Activated CD8-positive, alpha-beta T cell treated with anti-CD3 and anti-CD28 coated beads, Interleukin-2, amount 10 ng/mL, durations not matched to agents 7 days and 5 days (primary cell): ENCODE measurements around the gene COLQ. TPM values are rescaled to one million over a fixed set of nuclear protein-coding genes. Genes with fewer than 3 reads are reported as not detected.

Source experiments
- ATAC-seq: fragments of 150-1000 bp; cut with Tn5 transposase; one replicate; pipeline ENCODE4 v1.10.0; 2021; ENCODE audit warnings: moderate library complexity
- CTCF ChIA-PET: fragments of 350-600 bp; sonication (Branson Sonifier 250); formaldehyde crosslinking; loops from one replicate; lab custom pipeline; 2021; ENCODE audit warnings: antibody characterized with exemption; lab: Charles Lee
- POLR2A ChIA-PET: fragments of 350-600 bp; sonication (Branson Sonifier 250); formaldehyde crosslinking; loops from one replicate; lab custom pipeline; 2021; ENCODE audit warnings: antibody characterized with exemption; lab: Charles Lee
- DNase-seq: peaks from one replicate; pipeline ENCODE4 v3.0.0-alpha.2; 2020
- H3K27ac Mint-ChIP-seq: one replicate; pipeline ENCODE4 v1.8.0; 2021; ENCODE audit warnings: mild to moderate bottlenecking, mixed read lengths
- H3K27me3 Mint-ChIP-seq: one replicate; pipeline ENCODE4 v1.8.0; 2021; ENCODE audit warnings: low read depth, mixed read lengths
- H3K36me3 Mint-ChIP-seq: one replicate; pipeline ENCODE4 v1.8.0; 2021; ENCODE audit warnings: low read depth, mixed read lengths
- H3K4me1 Mint-ChIP-seq: one replicate; pipeline ENCODE4 v1.8.0; 2021; ENCODE audit warnings: low read depth, mixed read lengths
- H3K4me3 Mint-ChIP-seq: one replicate; pipeline ENCODE4 v1.8.0; 2021; ENCODE audit warnings: mild to moderate bottlenecking, mixed read lengths
- H3K9me3 Mint-ChIP-seq: one replicate; pipeline ENCODE4 v1.8.0; 2022; ENCODE audit warnings: mixed read lengths; ENCODE audit not compliant: insufficient read depth
- total RNA-seq, 2 experiments: library from RNA; stranded (reverse); gene quantifications; one replicate each; pipeline ENCODE4 v1.2.3, GENCODE V29; 2021

Gene COLQ
- total RNA-seq, 2 experiments from 2014 or later = 5.3 to 6.0 TPM

- Mint-ChIP-seq H3K27me3 (no peaks in the 10 kb centered on the region), H3K9me3 (no peaks in the 10 kb centered on the region), H3K36me3 (peaks cover 2% of the 10 kb centered on the region), H3K4me3 (peak overlapping the region; percentile 67), H3K4me1 (peaks cover 26% of the 10 kb centered on the region), H3K27ac (peak overlapping the region; percentile 71)
- ChIA-PET CTCF (interaction anchor here (1.1 to 1.4 kb wide), 4 partner anchors 15 to 44 kb away, joined by 3 to 7 read pairs (median 5); no protein-coding TSS in a partner anchor), POLR2A (no interaction called here)
- DNase-seq = no peak
- ATAC-seq = peak; percentile 36
These were observed 518 bp downstream of the COLQ start for GRCh38 chr3:15520804-15521572.

DNA sequence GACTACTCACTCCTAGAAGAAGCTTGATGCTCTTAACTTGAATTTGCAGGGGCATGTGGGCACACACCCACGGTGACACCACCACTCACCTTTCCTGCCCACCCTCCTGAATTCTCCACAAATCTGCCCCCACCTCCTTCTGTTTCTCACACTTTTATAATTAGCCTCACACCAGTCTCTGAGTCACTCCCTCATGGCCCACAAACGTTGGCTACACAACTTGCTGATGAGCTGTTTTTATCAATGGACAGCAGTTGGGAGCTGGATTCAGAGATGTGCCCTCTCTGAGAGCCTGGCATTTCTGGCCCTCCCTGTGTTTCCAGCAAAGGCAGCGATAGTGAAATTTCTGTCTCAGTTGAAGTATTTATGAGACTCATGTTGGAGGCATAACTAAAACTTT, 1.3 kb downstream of the COLQ start:
- no peaks in the 10 kb centered on the region for H3K9me3 Mint-ChIP-seq
- CTCF ChIA-PET = interaction anchor here (1.3 to 1.6 kb wide), 2 partner anchors 16 to 252 kb away, joined by 4 to 7 read pairs; no protein-coding TSS in a partner anchor
- H3K4me1 Mint-ChIP-seq = peaks cover 26% of the 10 kb centered on the region
- no peaks in the 10 kb centered on the region for H3K27me3 Mint-ChIP-seq
- H3K4me3 Mint-ChIP-seq = peak overlapping the region; percentile 67
- POLR2A ChIA-PET = no interaction called here
- DNase-seq (no peak), ATAC-seq (no peak)
- H3K36me3 Mint-ChIP-seq = peaks cover 2% of the 10 kb centered on the region
- H3K27ac Mint-ChIP-seq = peak overlapping the region; percentile 18

DNA sequence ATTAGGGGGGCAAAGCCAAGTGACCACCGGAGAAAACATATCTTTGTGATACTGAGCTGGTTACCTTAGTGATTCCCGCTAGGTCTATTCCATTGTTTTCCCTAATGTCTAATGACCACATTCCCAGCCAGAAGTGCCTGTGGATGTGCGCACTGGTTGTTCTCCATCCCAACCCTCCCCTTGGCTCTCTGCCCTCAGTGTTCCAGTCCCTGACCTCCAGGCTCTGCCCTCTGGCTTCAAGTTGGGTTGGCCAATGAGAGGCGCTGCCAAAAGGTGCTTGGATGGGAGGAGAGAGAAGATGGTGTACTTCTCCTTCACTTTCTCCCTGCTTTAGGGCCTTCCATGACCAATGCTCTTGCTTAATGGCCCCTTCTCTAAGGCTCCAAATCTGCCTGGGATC, 2.4 kb downstream of the COLQ start:
- H3K27ac Mint-ChIP-seq = no peak overlapping the region
- H3K27me3 Mint-ChIP-seq = no peaks in the 10 kb centered on the region
- no peaks in the 10 kb centered on the region for H3K9me3 Mint-ChIP-seq
- CTCF ChIA-PET = interaction anchor here (1.6 kb wide), 1 partner anchor 251 kb away, joined by 4 read pairs; no protein-coding TSS in a partner anchor
- DNase-seq = no peak
- POLR2A ChIA-PET = no interaction called here
- ATAC-seq = no peak
- H3K4me3 Mint-ChIP-seq = no peak overlapping the region
- H3K36me3 Mint-ChIP-seq = peaks cover 2% of the 10 kb centered on the region
- peaks cover 26% of the 10 kb centered on the region for H3K4me1 Mint-ChIP-seq

DNA sequence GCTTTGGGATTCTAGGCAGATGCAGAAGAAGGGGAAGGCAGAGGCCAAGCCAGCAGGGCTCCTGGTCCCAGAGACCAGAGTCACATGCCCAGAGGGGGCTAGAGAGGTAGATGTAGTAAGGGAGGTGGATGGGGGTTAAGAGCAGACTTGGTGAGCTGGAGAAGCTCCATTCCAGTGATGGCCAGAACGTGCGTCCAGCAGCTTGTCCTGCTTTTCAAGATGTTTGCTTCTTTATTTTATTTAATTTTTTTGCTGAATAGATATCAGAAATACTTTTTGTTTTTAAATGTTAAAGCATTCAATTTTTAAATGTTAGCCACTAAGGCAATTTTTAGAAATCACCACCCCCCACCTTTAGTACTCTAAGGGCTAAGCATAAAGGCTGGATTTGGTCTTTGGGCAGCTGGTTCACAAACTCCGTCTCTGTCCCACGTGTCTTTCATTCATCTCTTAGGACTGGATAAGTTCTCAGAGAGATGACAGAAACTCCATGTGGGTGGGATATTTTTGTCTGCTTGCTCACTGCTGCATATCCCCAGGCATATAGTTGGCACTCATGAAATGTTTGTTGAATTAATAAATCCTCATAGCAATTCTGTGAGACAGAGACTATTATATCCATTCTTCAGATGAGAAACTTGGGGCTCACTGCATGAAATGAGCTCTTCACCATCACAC, 6.7 kb downstream of the COLQ start:
- Mint-ChIP-seq H3K4me3 (no peak overlapping the region), H3K9me3 (no peaks in the 10 kb centered on the region), H3K36me3 (no peaks in the 10 kb centered on the region), H3K27me3 (no peaks in the 10 kb centered on the region), H3K4me1 (peaks cover 8% of the 10 kb centered on the region), H3K27ac (no peak overlapping the region)
- POLR2A ChIA-PET = no interaction called here
- CTCF ChIA-PET = interaction anchor here (0.9 kb wide), 1 partner anchor 9 kb away, joined by 3 read pairs; no protein-coding TSS in a partner anchor
- ATAC-seq (no peak), DNase-seq (no peak)

DNA sequence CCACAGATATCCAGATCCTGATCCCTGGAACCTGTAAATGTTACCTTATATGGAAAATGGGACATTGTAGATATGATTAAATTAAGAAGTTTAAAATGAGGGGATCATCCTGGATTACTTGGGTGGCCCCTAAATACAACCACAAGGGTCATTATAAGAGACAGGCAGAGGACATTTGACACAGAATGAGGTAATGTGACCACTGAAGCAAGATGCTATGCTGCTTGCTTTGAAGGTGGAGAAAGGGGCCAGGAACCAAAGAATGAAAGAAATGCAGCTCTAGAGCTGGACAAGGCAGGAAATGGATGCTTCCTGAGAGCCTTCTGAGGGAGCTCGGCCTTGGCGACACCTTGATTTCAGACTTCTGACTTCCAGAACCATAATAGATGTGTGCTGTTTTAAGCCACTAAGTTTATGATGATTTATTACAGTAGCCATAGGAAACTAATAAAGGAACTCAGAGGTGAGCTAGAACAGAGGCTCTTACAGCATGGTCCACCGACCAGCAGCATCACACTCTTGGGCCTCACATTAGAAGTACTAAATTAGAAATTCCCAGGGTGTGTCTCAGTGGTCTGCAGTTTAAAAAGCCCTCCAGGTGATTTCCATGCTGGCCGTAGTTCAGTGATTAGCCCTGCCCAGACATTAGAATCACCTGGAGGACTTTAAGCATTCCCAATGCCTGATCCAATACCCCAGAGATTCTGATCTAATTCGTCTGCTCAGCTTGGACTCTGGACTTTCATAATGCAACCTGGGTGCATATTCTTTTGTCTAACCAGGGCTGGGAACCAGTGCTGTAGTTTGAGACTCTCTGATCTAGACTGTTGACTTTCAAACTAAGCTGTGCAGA, 7.5 kb downstream of the COLQ start:
- Mint-ChIP-seq H3K27ac (no peak overlapping the region), H3K36me3 (no peaks in the 10 kb centered on the region), H3K27me3 (no peaks in the 10 kb centered on the region), H3K4me3 (no peak overlapping the region), H3K9me3 (no peaks in the 10 kb centered on the region), H3K4me1 (peaks cover 6% of the 10 kb centered on the region)
- CTCF ChIA-PET = interaction anchor here (0.9 kb wide), 1 partner anchor 9 kb away, joined by 3 read pairs; no protein-coding TSS in a partner anchor
- DNase-seq (no peak), ATAC-seq (no peak)
- POLR2A ChIA-PET = no interaction called here

DNA sequence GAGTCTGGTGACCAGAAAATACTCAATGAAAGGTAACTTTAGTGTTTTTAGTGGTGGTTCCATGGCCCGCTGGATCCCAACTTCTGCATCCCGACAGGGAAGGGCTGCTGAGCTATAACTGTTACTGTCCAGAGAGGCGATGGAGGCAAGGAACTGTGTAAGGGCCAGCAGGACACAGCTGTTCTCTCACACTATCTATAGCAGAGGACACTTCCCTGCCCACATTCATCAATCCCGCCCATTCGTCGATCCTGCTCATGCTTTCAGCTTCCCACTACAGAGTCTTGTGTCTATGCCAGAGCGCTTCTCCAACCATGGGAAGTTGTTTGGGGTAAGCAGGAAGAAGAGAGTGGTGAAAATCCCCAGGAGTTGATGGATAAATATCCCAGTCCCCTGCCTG, 8.4 kb downstream of the COLQ start:
- Mint-ChIP-seq H3K36me3 (no peaks in the 10 kb centered on the region), H3K4me3 (no peak overlapping the region), H3K27me3 (no peaks in the 10 kb centered on the region), H3K4me1 (peaks cover 6% of the 10 kb centered on the region), H3K9me3 (no peaks in the 10 kb centered on the region), H3K27ac (no peak overlapping the region)
- POLR2A ChIA-PET = no interaction called here
- ATAC-seq = no peak
- DNase-seq = no peak
- CTCF ChIA-PET = no interaction called here

DNA sequence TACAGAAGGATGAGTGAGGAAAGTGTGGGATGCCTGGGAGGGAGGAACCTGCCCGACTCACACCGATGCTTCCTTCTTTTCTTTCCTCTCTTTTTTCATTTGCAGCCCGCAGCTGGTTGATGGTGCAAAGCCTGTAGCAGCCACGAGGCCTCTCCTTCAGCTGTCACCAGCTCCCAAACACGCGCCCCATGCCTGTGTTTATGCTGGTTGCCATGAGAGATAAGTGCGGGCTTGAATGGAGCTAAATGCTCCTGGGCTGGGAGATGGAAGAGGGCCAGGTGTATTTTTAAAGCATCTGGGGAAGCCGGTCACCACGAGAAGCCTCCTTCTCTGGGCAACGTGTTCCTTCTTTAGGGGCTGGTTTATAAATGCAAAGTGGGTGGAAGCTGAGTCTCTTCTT, 9.3 kb downstream of the COLQ start:
- Mint-ChIP-seq H3K36me3 (no peaks in the 10 kb centered on the region), H3K9me3 (no peaks in the 10 kb centered on the region), H3K27ac (no peak overlapping the region), H3K4me1 (peaks cover 6% of the 10 kb centered on the region), H3K27me3 (no peaks in the 10 kb centered on the region), H3K4me3 (no peak overlapping the region)
- no peak for ATAC-seq
- CTCF ChIA-PET = interaction anchor here (1.3 kb wide), 1 partner anchor 44 kb away, joined by 3 read pairs; no protein-coding TSS in a partner anchor
- DNase-seq = no peak
- POLR2A ChIA-PET = no interaction called here

DNA sequence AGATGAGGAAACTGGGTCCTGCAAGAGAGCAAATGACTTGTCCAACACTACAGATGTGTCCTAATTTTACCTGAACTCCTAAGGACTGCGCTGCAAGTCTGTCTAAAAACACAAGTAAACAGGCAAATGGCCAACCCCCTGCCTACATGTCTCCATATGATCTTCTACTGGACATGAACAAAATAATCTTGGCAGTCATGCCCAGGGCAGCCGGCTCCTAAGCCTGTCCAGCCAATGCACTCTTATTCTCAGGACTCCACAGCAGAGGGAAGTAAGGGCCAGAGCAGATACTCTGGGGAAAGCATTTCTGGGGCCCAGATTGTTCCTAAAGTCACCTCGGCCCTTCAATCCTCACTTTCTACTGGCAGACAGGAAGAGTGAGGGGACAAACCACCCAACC, 10.3 kb downstream of the COLQ start:
- no peak for DNase-seq
- ATAC-seq = no peak
- no peak overlapping the region for H3K27ac Mint-ChIP-seq
- CTCF ChIA-PET = no interaction called here
- POLR2A ChIA-PET = no interaction called here
- peaks cover 6% of the 10 kb centered on the region for H3K4me1 Mint-ChIP-seq
- no peaks in the 10 kb centered on the region for H3K36me3 Mint-ChIP-seq
- no peaks in the 10 kb centered on the region for H3K9me3 Mint-ChIP-seq
- no peaks in the 10 kb centered on the region for H3K27me3 Mint-ChIP-seq
- H3K4me3 Mint-ChIP-seq = no peak overlapping the region

GRCh38 chr3:15510493-15510892, 11.0 kb downstream of the COLQ start:
- no peaks in the 10 kb centered on the region for H3K36me3 Mint-ChIP-seq
- POLR2A ChIA-PET = no interaction called here
- no peak overlapping the region for H3K27ac Mint-ChIP-seq

DNA sequence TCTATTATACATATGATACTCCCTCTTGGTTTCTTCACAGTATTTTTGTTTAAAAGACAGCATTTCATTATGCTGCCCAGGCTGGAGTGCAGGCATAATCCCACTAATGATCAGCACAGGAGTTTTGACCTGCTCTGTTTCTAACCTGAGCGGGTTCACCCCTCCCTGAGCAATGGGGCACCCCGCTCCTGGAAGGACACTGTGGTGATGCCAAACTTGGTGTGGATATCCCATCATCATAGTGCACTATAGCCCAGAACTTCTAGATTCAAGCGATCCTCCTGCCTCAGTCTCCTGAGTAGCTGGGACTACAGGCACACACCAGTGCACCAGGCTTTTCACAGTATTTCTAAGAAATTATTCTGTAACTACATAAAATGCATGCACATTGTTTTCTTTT, 14.9 kb downstream of the COLQ start:
- Mint-ChIP-seq H3K36me3 (no peaks in the 10 kb centered on the region), H3K4me3 (no peak overlapping the region), H3K27ac (no peak overlapping the region), H3K27me3 (no peaks in the 10 kb centered on the region), H3K4me1 (peaks cover 7% of the 10 kb centered on the region), H3K9me3 (no peaks in the 10 kb centered on the region)
- DNase-seq = no peak
- CTCF ChIA-PET = no interaction called here
- ATAC-seq = no peak
- POLR2A ChIA-PET = no interaction called here

More at GRCh38 chr3:15510493-15510892, 11.0 kb downstream of the COLQ start:
- ATAC-seq (no peak), DNase-seq (no peak)
- no peaks in the 10 kb centered on the region for H3K27me3 Mint-ChIP-seq
- CTCF ChIA-PET = no interaction called here
- H3K4me1 Mint-ChIP-seq = peaks cover 6% of the 10 kb centered on the region
- H3K9me3 Mint-ChIP-seq = no peaks in the 10 kb centered on the region
- H3K4me3 Mint-ChIP-seq = no peak overlapping the region

DNA sequence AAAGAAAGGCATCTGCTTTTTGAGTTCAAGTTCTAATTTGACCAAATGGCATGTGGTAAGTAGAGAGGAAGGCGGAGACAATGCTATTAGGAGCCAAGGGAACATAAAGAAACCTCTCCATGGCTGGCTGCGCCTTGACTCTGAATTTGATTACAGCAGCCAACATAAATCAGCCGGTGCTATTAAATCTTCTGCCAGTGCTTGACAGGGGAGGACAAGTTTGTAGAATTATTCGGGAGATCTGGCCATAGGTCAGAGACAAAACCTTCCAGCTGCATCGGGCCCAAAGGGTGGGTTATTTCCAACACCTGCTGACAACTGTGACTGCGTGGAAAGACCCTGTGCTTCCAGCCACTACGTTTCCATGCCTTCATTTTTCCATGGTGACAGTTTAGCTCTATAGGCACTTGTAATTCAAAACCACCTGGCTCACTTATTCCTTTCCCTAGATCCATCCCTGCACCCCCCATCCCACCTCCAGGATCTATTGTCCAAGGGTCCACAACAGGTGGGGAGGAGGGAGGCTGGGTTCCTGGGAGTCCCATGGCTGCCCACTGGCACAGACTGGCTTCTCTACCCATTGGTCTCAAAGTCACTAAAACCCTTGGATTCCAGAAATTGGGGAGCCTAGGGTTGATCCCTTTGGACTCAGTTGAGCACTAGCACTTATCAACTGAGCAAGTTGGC, 15.9 kb downstream of the COLQ start:
- ChIA-PET POLR2A (no interaction called here), CTCF (no interaction called here)
- DNase-seq = no peak
- no peaks in the 10 kb centered on the region for H3K36me3 Mint-ChIP-seq
- no peak for ATAC-seq
- H3K9me3 Mint-ChIP-seq = no peaks in the 10 kb centered on the region
- no peak overlapping the region for H3K4me3 Mint-ChIP-seq
- H3K4me1 Mint-ChIP-seq = peaks cover 9% of the 10 kb centered on the region
- H3K27ac Mint-ChIP-seq = no peak overlapping the region
- H3K27me3 Mint-ChIP-seq = no peaks in the 10 kb centered on the region
